ENCODE results near the gene MSRB1. TPM values are rescaled to one million over a fixed set of nuclear protein-coding genes. Genes with fewer than 3 reads are reported as not detected.

The MSRB1 gene
- total RNA-seq, 1 donor from 2014 or later, result 21.0 TPM

- Mint-ChIP-seq H3K4me1 (ENCODE audit: unreplicated experiment) (peaks cover 3% of the 10 kb centered on the region), H3K27ac (ENCODE audit: unreplicated experiment) (no peak overlapping the region), H3K36me3 (ENCODE audit: unreplicated experiment) (peaks cover 9% of the 10 kb centered on the region), H3K9me3 (ENCODE audit: unreplicated experiment) (no peaks in the 10 kb centered on the region), H3K27me3 (ENCODE audit: unreplicated experiment) (peaks cover 9% of the 10 kb centered on the region), H3K4me3 (ENCODE audit: unreplicated experiment) (no peak overlapping the region)
- DNase-seq (ENCODE audit: extremely low spot score, unreplicated experiment), result no peak
- TF ChIP-seq, protein P1, sequence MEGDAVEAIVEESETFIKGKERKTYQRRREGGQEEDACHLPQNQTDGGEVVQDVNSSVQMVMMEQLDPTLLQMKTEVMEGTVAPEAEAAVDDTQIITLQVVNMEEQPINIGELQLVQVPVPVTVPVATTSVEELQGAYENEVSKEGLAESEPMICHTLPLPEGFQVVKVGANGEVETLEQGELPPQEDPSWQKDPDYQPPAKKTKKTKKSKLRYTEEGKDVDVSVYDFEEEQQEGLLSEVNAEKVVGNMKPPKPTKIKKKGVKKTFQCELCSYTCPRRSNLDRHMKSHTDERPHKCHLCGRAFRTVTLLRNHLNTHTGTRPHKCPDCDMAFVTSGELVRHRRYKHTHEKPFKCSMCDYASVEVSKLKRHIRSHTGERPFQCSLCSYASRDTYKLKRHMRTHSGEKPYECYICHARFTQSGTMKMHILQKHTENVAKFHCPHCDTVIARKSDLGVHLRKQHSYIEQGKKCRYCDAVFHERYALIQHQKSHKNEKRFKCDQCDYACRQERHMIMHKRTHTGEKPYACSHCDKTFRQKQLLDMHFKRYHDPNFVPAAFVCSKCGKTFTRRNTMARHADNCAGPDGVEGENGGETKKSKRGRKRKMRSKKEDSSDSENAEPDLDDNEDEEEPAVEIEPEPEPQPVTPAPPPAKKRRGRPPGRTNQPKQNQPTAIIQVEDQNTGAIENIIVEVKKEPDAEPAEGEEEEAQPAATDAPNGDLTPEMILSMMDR (IDR thresholded peaks at IDR 0.05), result no peak
Observed at GRCh38 chr16:1978476-1979120, 35.6 kb upstream of the MSRB1 start.

DNA sequence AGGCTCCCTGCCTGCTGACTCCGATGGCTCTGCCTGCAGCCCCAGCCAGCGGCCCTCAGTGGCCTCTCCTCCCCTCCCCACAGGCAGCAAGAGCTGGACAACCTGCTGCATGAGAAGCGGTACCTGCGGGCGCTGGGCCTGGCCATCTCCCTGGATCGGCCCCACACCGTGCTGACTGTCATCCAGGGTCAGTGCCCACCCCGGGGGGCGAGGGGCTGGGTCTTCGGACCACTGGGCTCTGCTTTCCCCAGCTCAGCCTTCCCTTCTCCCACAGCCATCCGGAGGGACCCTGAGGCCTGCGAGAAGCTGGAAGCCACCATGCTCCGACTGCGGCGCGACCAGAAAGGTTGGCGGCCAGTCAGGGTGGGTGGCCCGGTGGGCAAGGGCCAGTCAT, 34.9 kb upstream of the MSRB1 start:
- Mint-ChIP-seq H3K36me3 (ENCODE audit: unreplicated experiment) (peaks cover 9% of the 10 kb centered on the region), H3K27ac (ENCODE audit: unreplicated experiment) (no peak overlapping the region), H3K9me3 (ENCODE audit: unreplicated experiment) (no peaks in the 10 kb centered on the region), H3K4me3 (ENCODE audit: unreplicated experiment) (no peak overlapping the region), H3K4me1 (ENCODE audit: unreplicated experiment) (peaks cover 6% of the 10 kb centered on the region), H3K27me3 (ENCODE audit: unreplicated experiment) (peaks cover 9% of the 10 kb centered on the region)
- TF ChIP-seq, protein P1 (IDR thresholded peaks at IDR 0.05), result no peak
- DNase-seq (ENCODE audit: extremely low spot score, unreplicated experiment), result no peak

GRCh38 chr16:1976951-1977874, 34.2 kb upstream of the MSRB1 start:
- Mint-ChIP-seq H3K4me3 (ENCODE audit: unreplicated experiment) (no peak overlapping the region), H3K9me3 (ENCODE audit: unreplicated experiment) (no peaks in the 10 kb centered on the region), H3K27ac (ENCODE audit: unreplicated experiment) (no peak overlapping the region), H3K27me3 (ENCODE audit: unreplicated experiment) (peaks cover 9% of the 10 kb centered on the region), H3K36me3 (ENCODE audit: unreplicated experiment) (peaks cover 9% of the 10 kb centered on the region), H3K4me1 (ENCODE audit: unreplicated experiment) (peaks cover 10% of the 10 kb centered on the region)
- no peak for DNase-seq (ENCODE audit: extremely low spot score, unreplicated experiment)
- TF ChIP-seq, protein P1 (IDR thresholded peaks at IDR 0.05), result no peak

DNA sequence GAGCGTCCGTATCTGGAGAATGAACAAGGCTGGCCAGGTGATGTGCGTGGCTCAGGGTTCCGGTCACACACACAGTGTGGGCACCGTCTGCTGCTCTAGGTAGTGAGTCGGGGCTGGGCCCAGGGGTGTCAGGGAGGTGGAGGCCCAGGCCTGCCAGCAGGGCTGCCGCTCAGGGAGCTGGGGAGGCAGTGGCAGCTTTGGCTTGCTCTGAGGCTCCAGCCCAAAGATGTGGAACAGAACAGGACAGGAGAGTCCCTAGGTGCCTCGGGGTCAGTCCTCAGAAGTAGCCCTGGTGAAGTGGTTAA, 33.2 kb upstream of the MSRB1 start:
- no peak for DNase-seq (ENCODE audit: extremely low spot score, unreplicated experiment)
- H3K27ac Mint-ChIP-seq (ENCODE audit: unreplicated experiment), result no peak overlapping the region
- TF ChIP-seq, protein P1 (IDR thresholded peaks at IDR 0.05), result no peak
- H3K36me3 Mint-ChIP-seq (ENCODE audit: unreplicated experiment), result peaks cover 12% of the 10 kb centered on the region
- peaks cover 9% of the 10 kb centered on the region for H3K27me3 Mint-ChIP-seq (ENCODE audit: unreplicated experiment)
- H3K9me3 Mint-ChIP-seq (ENCODE audit: unreplicated experiment), result no peaks in the 10 kb centered on the region
- no peak overlapping the region for H3K4me3 Mint-ChIP-seq (ENCODE audit: unreplicated experiment)
- H3K4me1 Mint-ChIP-seq (ENCODE audit: unreplicated experiment), result peaks cover 19% of the 10 kb centered on the region

Measured in osteocyte (in vitro differentiated cells).